ENCODE measurements around the gene CER1. TPM values are rescaled to one million over a fixed set of nuclear protein-coding genes. Genes with fewer than 3 reads are reported as not detected.

The CER1 gene
- total and polyA plus RNA-seq, 9 of the 15 experiments (the other 6 are each of a cell fraction or from before 2014, with no cell fraction given), result not detected

GRCh38 chr9:14702200-14702720 lies 20.3 kb downstream of the CER1 start:
- no TSS peak for BruUV-seq (replicated peaks)
- WGBS (ENCODE audit: insufficient coverage, low coverage, missing lambda C conversion rate), result 0% methylated on average over 4 of the region's 4 CpGs
- H3K4me1 ChIP-seq (replicated peaks in 1 of 2; ENCODE audit: control insufficient read depth in 2 of 2, insufficient read depth in 2 of 2, low read length in 2 of 2), result no peaks in the 10 kb centered on the region
- DNase-seq (ENCODE audit: extremely low read depth in 1 of 4, low spot score in 3 of 4) (no peak), FAIRE-seq (no peak), ATAC-seq (no peak)
- no peak overlapping the region for H3K27ac ChIP-seq (ENCODE audit: extremely low read depth, low read depth, low read length)
- H3K4me2 ChIP-seq (ENCODE audit: insufficient read depth, low read length), result no peak overlapping the region
- H3K4me3 ChIP-seq, result no peak overlapping the region
- no peaks in the 10 kb centered on the region for H3K9me1 ChIP-seq (ENCODE audit: control insufficient read depth, insufficient read depth, low read length)
- no peaks in the 10 kb centered on the region for H3K79me2 ChIP-seq (ENCODE audit: control insufficient read depth, insufficient read depth, low read length)
- no peak overlapping the region for H3K9ac ChIP-seq (ENCODE audit: insufficient read depth in 1 of 2, low read depth in 2 of 2, low read length in 2 of 2)
- CTCF ChIA-PET (ENCODE audit: low intra/inter-chr PET ratio), result no interaction called here
- no peaks in the 10 kb centered on the region for H3K36me3 ChIP-seq (ENCODE audit: control insufficient read depth, insufficient read depth, low read length)
- H4K20me1 ChIP-seq (replicated peaks; ENCODE audit: control insufficient read depth, insufficient read depth, low read length), result no peaks in the 10 kb centered on the region
- H3K9me3 ChIP-seq (replicated peaks; ENCODE audit: control insufficient read depth, insufficient read depth, low read depth, low read length), result no peaks in the 10 kb centered on the region
- intact Hi-C loops (cut with micrococcal nuclease), result no loop called here
- POLR2A ChIA-PET, result no interaction called here
- H2AFZ ChIP-seq (ENCODE audit: low read depth, low read length), result no peak overlapping the region
- in situ Hi-C loops (cut with MboI), result no loop called here
- no peaks in the 10 kb centered on the region for H3K27me3 ChIP-seq (ENCODE audit: control insufficient read depth in 2 of 2, insufficient read depth in 2 of 2, low read length in 2 of 2)
- no peak for TF ChIP-seq ZNF280B (CRISPR knock-in tag; IDR thresholded peaks at IDR 0.05)
- TF ChIP-seq TRIM28 (IDR thresholded peaks at IDR 0.05), result no peak
- no peak for TF ChIP-seq TEAD1 (CRISPR knock-in tag; IDR thresholded peaks at IDR 0.05)
- TF ChIP-seq SREBF1 (IDR thresholded peaks at IDR 0.05; ENCODE audit: borderline replicate concordance, low read depth, low read length), result no peak
- no peak for TF ChIP-seq RREB1 (CRISPR knock-in tag; IDR thresholded peaks at IDR 0.05)
- TF ChIP-seq CBFA2T3 (IDR thresholded peaks at IDR 0.05), result no peak
- TF ChIP-seq ZNF282 (CRISPR knock-in tag; IDR thresholded peaks at IDR 0.05), result no peak
- no peak for TF ChIP-seq CREB5 (CRISPR knock-in tag; IDR thresholded peaks at IDR 0.05)
- TF ChIP-seq GATAD2B (IDR thresholded peaks at IDR 0.05; ENCODE audit: borderline replicate concordance), result no peak
- no peak for TF ChIP-seq ELF2 (CRISPR knock-in tag; IDR thresholded peaks at IDR 0.05)
- no peak for TF ChIP-seq PHF8 (IDR thresholded peaks at IDR 0.05; ENCODE audit: borderline replicate concordance, low read length)
- TF ChIP-seq HEY1 (CRISPR knock-in tag; IDR thresholded peaks at IDR 0.05; ENCODE audit: borderline replicate concordance), result no peak
- TF ChIP-seq HNRNPUL1 (IDR thresholded peaks at IDR 0.05; ENCODE audit: low read length), result no peak
- no peak for TF ChIP-seq ZNF561 (CRISPR knock-in tag; conservative IDR thresholded peaks at IDR 0.05)
- TF ChIP-seq SPI1 (IDR thresholded peaks at IDR 0.05; ENCODE audit: borderline replicate concordance, low read depth, low read length), result no peak

All from K562 (cell line).